A549 (cell line): ENCODE measurements around the gene GNL2. TPM values are rescaled to one million over a fixed set of nuclear protein-coding genes. Genes with fewer than 3 reads are reported as not detected.
"Not testable (repeated sequence)": the region's sequence is repeated elsewhere in the genome, so short reads cannot be mapped to it uniquely, and the experiment has no call there.

Experiments used
- ATAC-seq, 2 experiments: fragments of 200-7000 bp in 1 of 2; fragments of >200 bp in 1 of 2; cut with Nextera tagmentation in 1 of 2; cut with Tn5 transposase in 1 of 2; 3 replicates each; pipeline versions ENCODE4 v1.8.0 to v1.9.1; 2018 to 2020; ENCODE audit warnings: mild to moderate bottlenecking in 1 of 2, moderate library complexity in 1 of 2
- CTCF ChIA-PET: fragments of 300-600 bp; sonication (Branson Sonifier 250); formaldehyde crosslinking; extraction: SDS; loops from one replicate; lab custom pipeline; 2021; ENCODE audit warnings: antibody characterized with exemption, inconsistent platforms; lab: Yijun Ruan, JAX
- POLR2A ChIA-PET: fragments of 350-600 bp; formaldehyde crosslinking; extraction: SDS; loops from one replicate; lab custom pipeline; 2021; ENCODE audit warnings: antibody characterized with exemption, inconsistent platforms; lab: Yijun Ruan, JAX
- DNase-seq, 2 experiments: peaks; one replicate each; pipeline versions ENCODE4 v3.0.0 to v3.0.0-alpha.2; 2011 to 2016; ENCODE audit warnings: low read depth in 1 of 2, low spot score in 1 of 2
- FAIRE-seq: peaks from 2 replicates; lab custom pipeline; 2011; peaks lifted over from hg19 to GRCh38; lab: Jason Lieb, UNC
- H3K27ac ChIP-seq, 2 experiments: fragments of >200 bp; sonication (Bioruptor Twin); formaldehyde crosslinking; 3 replicates each; pipeline ENCODE4 v1.5.1; 2016 to 2017
- H3K4me1 ChIP-seq: fragments of >200 bp; sonication (Bioruptor Twin); formaldehyde crosslinking; 3 replicates; pipeline ENCODE4 v1.6.1; 2016
- H3K4me2 ChIP-seq: fragments of >200 bp; sonication (Bioruptor Twin); formaldehyde crosslinking; 3 replicates; pipeline ENCODE4 v1.6.1; 2016
- H3K4me3 ChIP-seq: fragments of >200 bp; sonication (Bioruptor Twin); formaldehyde crosslinking; 3 replicates; pipeline ENCODE4 v1.5.1; 2016
- H3K9me3 ChIP-seq: fragments of >200 bp; sonication (Bioruptor Twin); formaldehyde crosslinking; 3 replicates; pipeline ENCODE4 v1.6.1; 2016
- CBX2 ChIP-seq: fragments of 200-600 bp; sonication (generic); IDR thresholded peaks from 2 replicates; pipeline ENCODE4 v1.6.1; 2016; ENCODE audit warnings: low read depth, mild to moderate bottlenecking, borderline replicate concordance
- CHD2 ChIP-seq: fragments of 150-350 bp; IDR thresholded peaks from 2 replicates; pipeline ENCODE4 v1.6.1; 2014; ENCODE audit warnings: low read length; ENCODE audit not compliant: partially characterized antibody
- CHD4 ChIP-seq: fragments of 200-600 bp; sonication (generic); IDR thresholded peaks from 2 replicates; pipeline ENCODE4 v1.6.1; 2016; ENCODE audit warnings: antibody characterized with exemption, mild to moderate bottlenecking, borderline replicate concordance
- EHMT2 ChIP-seq: fragments of 200-600 bp; sonication (generic); IDR thresholded peaks from 2 replicates; pipeline ENCODE4 v1.6.1; 2016; ENCODE audit warnings: antibody characterized with exemption, low read depth, mild to moderate bottlenecking, moderate library complexity
- EP300 ChIP-seq, 2 experiments: fragments of >200 bp; sonication (Bioruptor Twin); formaldehyde crosslinking; IDR thresholded peaks; 2 replicates in 1 of 2; 3 replicates in 1 of 2; pipeline ENCODE4 v1.6.1; 2016 to 2017
- FOSL2 ChIP-seq, 2 experiments: fragments of 450-650 bp in 1 of 2; fragments of >200 bp in 1 of 2; sonication (Bioruptor Twin) in 1 of 2; formaldehyde crosslinking; IDR thresholded peaks; 2 replicates each; pipeline versions ENCODE4 v1.5.0 to v1.6.1; 2016 to 2020; ENCODE audit warnings: mild to moderate bottlenecking in 1 of 2, moderate library complexity in 1 of 2
- FOXS1 ChIP-seq: fragments of 250-450 bp; sonication (Bioruptor Pico); IDR thresholded peaks from 2 replicates; pipeline ENCODE4 v1.5.0; 2020; ENCODE audit warnings: mild to moderate bottlenecking, moderate library complexity
- GATA3 ChIP-seq: IDR thresholded peaks from 2 replicates; pipeline ENCODE4 v1.6.1; 2012; ENCODE audit warnings: borderline replicate concordance
- HOXA7 ChIP-seq: fragments of 250-450 bp; sonication (Bioruptor Pico); IDR thresholded peaks from 2 replicates; pipeline ENCODE4 v1.5.0; 2020; ENCODE audit warnings: mild to moderate bottlenecking, moderate library complexity
- HOXB13 ChIP-seq: fragments of 250-450 bp; sonication (Bioruptor Pico); IDR thresholded peaks from 2 replicates; pipeline ENCODE4 v1.5.0; 2020; ENCODE audit warnings: low read depth, mild to moderate bottlenecking, moderate library complexity
- HOXB5 ChIP-seq: fragments of 250-450 bp; sonication (Bioruptor Pico); IDR thresholded peaks from 2 replicates; pipeline ENCODE4 v1.5.0; 2020; ENCODE audit warnings: mild to moderate bottlenecking, moderate library complexity
- JUN ChIP-seq, 2 experiments: fragments of >200 bp; sonication (Bioruptor Twin); formaldehyde crosslinking; IDR thresholded peaks; 2 replicates in 1 of 2; 3 replicates in 1 of 2; pipeline ENCODE4 v1.6.1; 2016 to 2017
- JUNB ChIP-seq: fragments of >200 bp; sonication (Bioruptor Twin); formaldehyde crosslinking; IDR thresholded peaks from 2 replicates; pipeline ENCODE4 v1.6.1; 2016
- KDM5A ChIP-seq: fragments of 200-600 bp; sonication (generic); IDR thresholded peaks from 2 replicates; pipeline ENCODE4 v1.6.1; 2016; ENCODE audit warnings: antibody characterized with exemption, mild to moderate bottlenecking
- NR3C1 ChIP-seq: fragments of >200 bp; sonication (Bioruptor Twin); formaldehyde crosslinking; IDR thresholded peaks from 3 replicates; pipeline ENCODE4 v1.6.1; 2017
- PHF8 ChIP-seq: fragments of 200-600 bp; sonication (generic); IDR thresholded peaks from 2 replicates; pipeline ENCODE4 v1.6.1; 2016; ENCODE audit warnings: low read depth, mild to moderate bottlenecking, antibody characterized with exemption, moderate library complexity, borderline replicate concordance
- RARB ChIP-seq: fragments of 250-450 bp; sonication (Bioruptor Pico); IDR thresholded peaks from 2 replicates; pipeline ENCODE4 v1.8.0; 2021; ENCODE audit warnings: mild to moderate bottlenecking, moderate library complexity
- SMC3 ChIP-seq: fragments of >200 bp; sonication (Bioruptor Twin); formaldehyde crosslinking; IDR thresholded peaks from 3 replicates; pipeline ENCODE4 v1.6.1; 2018; ENCODE audit warnings: inconsistent platforms
- SREBF2 ChIP-seq: fragments of 450-650 bp; IDR thresholded peaks from 2 replicates; pipeline ENCODE4 v1.6.1; 2014; ENCODE audit warnings: mild to moderate bottlenecking, moderate library complexity
- TP53 ChIP-seq: fragments of 250-450 bp; sonication (Bioruptor Pico); IDR thresholded peaks from 2 replicates; pipeline ENCODE4 v1.5.0; 2021; ENCODE audit warnings: mild to moderate bottlenecking, moderate library complexity
- ZSCAN20 ChIP-seq: fragments of 250-450 bp; sonication (Bioruptor Pico); IDR thresholded peaks from 2 replicates; pipeline ENCODE4 v1.8.0; 2022; ENCODE audit warnings: mild to moderate bottlenecking, moderate library complexity
- WGBS: methylation state at CpG from one replicate; pipeline ENCODE4 v1.1.6; 2017; ENCODE audit errors: missing lambda C conversion rate; 5-methylcytosine and 5-hydroxymethylcytosine counted together
- polyA plus RNA-seq, 4 experiments: library from polyadenylated mRNA; depleted of rRNA in 3 of 4; stranded (reverse); fragments of >200 nt; fragmentation: RNase III in 1 of 4; extraction: RNeasy Plus Mini Kit Qiagen cat#74134 plus additional on column Dnase treatment in 1 of 4; gene quantifications; 2 replicates in 3 of 4; 3 replicates in 1 of 4; pipeline ENCODE4 v1.2.3, GENCODE V29; 2011 to 2017
- TF ChIP-seq, protein P1 (sequence below): fragments of 200-600 bp; sonication (generic); IDR thresholded peaks from 2 replicates; pipeline ENCODE4 v1.6.1; 2016; ENCODE audit warnings: antibody characterized with exemption, mild to moderate bottlenecking, moderate library complexity
- TF ChIP-seq, protein P2 (sequence below): fragments of 250-450 bp; sonication (Bioruptor Pico); IDR thresholded peaks from 2 replicates; pipeline ENCODE4 v1.5.0; 2020; ENCODE audit warnings: low read depth, mild to moderate bottlenecking, moderate library complexity
- TF ChIP-seq, protein P3 (sequence below): IDR thresholded peaks from 2 replicates; pipeline ENCODE4 v1.6.1; 2012

GNL2 gene
- polyA plus RNA-seq, 2 of the 4 experiments (the other 2 are of a cell fraction): 50.1 to 69.2 TPM

DNA sequence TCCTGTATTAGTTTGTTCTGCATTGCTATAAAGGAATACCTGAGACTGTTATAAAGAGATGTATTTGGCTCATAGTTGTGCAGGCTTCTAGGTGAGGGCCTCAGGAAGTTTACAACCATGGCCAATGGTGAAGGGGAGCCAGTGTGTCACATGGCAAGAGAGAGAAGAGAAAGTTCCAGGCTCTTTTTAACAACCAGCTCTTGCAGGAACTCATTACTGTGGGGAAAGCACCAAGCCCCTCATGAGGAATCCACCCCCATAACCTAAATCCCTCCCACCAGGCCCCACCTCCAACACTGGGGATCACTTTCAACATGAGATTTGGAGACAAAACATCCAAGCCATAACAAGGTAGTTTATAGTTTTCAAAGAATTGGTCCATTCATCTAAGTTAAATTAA lies 76.1 kb downstream of the GNL2 start:
- CTCF ChIA-PET: interaction anchor here (0.8 to 2.0 kb wide), 3 partner anchors 11 to 1299 kb away, joined by 3 to 4 read pairs (median 3); no protein-coding TSS in a partner anchor
- H3K9me3 ChIP-seq: no peaks in the 10 kb centered on the region
- no peak for TF ChIP-seq SREBF2
- TF ChIP-seq, protein P1, sequence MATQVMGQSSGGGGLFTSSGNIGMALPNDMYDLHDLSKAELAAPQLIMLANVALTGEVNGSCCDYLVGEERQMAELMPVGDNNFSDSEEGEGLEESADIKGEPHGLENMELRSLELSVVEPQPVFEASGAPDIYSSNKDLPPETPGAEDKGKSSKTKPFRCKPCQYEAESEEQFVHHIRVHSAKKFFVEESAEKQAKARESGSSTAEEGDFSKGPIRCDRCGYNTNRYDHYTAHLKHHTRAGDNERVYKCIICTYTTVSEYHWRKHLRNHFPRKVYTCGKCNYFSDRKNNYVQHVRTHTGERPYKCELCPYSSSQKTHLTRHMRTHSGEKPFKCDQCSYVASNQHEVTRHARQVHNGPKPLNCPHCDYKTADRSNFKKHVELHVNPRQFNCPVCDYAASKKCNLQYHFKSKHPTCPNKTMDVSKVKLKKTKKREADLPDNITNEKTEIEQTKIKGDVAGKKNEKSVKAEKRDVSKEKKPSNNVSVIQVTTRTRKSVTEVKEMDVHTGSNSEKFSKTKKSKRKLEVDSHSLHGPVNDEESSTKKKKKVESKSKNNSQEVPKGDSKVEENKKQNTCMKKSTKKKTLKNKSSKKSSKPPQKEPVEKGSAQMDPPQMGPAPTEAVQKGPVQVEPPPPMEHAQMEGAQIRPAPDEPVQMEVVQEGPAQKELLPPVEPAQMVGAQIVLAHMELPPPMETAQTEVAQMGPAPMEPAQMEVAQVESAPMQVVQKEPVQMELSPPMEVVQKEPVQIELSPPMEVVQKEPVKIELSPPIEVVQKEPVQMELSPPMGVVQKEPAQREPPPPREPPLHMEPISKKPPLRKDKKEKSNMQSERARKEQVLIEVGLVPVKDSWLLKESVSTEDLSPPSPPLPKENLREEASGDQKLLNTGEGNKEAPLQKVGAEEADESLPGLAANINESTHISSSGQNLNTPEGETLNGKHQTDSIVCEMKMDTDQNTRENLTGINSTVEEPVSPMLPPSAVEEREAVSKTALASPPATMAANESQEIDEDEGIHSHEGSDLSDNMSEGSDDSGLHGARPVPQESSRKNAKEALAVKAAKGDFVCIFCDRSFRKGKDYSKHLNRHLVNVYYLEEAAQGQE: no peak
- no peak for TF ChIP-seq CHD2
- TF ChIP-seq CHD4: no peak
- TF ChIP-seq FOSL2 (IDR thresholded peaks at IDR 0.05): no peak
- TF ChIP-seq FOSL2 (CRISPR knock-in tag; IDR thresholded peaks at IDR 0.05): no peak
- TF ChIP-seq HOXB5 (CRISPR knock-in tag): no peak
- TF ChIP-seq EP300 (IDR thresholded peaks at IDR 0.05): no peak
- no peak for TF ChIP-seq TP53 (CRISPR knock-in tag)
- TF ChIP-seq, protein P2, sequence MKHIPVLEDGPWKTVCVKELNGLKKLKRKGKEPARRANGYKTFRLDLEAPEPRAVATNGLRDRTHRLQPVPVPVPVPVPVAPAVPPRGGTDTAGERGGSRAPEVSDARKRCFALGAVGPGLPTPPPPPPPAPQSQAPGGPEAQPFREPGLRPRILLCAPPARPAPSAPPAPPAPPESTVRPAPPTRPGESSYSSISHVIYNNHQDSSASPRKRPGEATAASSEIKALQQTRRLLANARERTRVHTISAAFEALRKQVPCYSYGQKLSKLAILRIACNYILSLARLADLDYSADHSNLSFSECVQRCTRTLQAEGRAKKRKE: no peak
- no peak for TF ChIP-seq HOXB13 (CRISPR knock-in tag)
- TF ChIP-seq, all 56 proteins: peak for 0
- no peak overlapping the region for H3K4me2 ChIP-seq
- no peaks in the 10 kb centered on the region for H3K4me1 ChIP-seq
- ATAC-seq: no peak
- no peak for FAIRE-seq
- no peak overlapping the region for H3K27ac ChIP-seq
- no peak for DNase-seq
- POLR2A ChIA-PET: no interaction called here
- no peak overlapping the region for H3K4me3 ChIP-seq

DNA sequence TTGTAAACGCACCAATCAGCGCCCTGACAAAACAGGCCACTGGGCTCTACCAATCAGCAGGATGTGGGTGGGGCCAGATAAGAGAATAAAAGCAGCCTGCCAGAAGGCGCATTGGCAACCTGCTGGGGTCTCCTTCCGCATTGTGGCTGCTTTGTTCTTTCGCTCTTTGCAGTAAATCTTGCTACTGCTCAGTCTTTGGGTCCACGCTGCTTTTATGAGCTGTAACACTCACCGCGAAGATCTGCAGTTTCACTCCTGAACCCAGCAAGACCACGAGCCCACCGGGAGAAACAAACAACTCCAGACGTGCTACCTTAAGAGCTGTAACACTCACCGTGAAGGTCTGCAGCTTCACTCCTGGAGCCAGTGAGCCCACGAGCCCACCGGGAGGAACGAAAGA lies 76.8 kb downstream of the GNL2 start:
- ATAC-seq, H3K4me1 ChIP-seq, FAIRE-seq, H3K4me2 ChIP-seq, H3K4me3 ChIP-seq, POLR2A ChIA-PET, H3K27ac ChIP-seq, H3K9me3 ChIP-seq, DNase-seq: not testable (repeated sequence)
- CTCF ChIA-PET: interaction anchor here (0.8 to 1.4 kb wide), 2 partner anchors 31 to 1300 kb away, joined by 3 read pairs; no protein-coding TSS in a partner anchor
- WGBS: 92% methylated on average over 15 of the region's 15 CpGs

DNA sequence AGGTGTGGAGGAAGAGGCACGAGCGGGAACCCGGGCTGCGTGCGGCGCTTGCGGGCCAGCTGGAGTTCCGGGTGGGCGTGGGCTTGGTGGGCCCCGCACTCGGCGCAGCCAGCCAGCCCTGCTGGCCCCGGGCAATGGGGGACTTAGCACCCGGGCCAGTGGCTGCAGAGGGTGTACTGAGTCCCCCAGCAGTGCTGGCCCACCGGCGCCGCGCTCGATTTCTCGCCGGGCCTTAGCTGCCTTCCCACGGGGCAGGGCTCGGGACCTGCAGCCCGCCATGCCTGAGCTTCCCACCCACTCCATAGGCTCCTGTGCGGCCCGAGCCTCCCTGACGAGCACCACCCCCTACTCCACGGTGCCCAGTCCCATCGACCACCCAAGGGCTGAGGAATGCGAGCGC lies 77.5 kb downstream of the GNL2 start:
- H3K4me3 ChIP-seq, POLR2A ChIA-PET, ATAC-seq, FAIRE-seq, H3K9me3 ChIP-seq, H3K4me1 ChIP-seq, H3K4me2 ChIP-seq, DNase-seq, H3K27ac ChIP-seq: not testable (repeated sequence)
- CTCF ChIA-PET: interaction anchor here (1.4 kb wide), 1 partner anchor 31 kb away, joined by 3 read pairs; no protein-coding TSS in a partner anchor
- WGBS: no CpG with 5 or more reads among the region's 31 CpGs

DNA sequence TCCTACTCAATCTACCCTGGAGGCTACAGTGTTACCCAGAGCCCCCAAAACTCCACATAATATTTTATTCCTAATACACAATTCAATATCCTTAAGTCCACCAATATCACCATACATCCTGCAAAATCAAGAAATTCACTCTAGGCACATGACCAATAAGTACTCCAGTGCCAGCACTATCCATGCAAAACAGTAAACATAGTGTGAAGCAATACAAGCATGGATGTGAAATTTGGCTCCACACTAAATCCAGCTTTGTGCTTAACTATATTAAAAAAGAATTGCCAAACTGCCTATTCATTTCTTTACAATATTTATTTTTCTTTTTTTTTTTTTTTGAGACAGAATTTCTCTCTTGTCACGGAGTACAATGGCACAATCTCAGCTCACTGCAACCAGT lies 78.2 kb downstream of the GNL2 start:
- Histone ChIP-seq H3K4me2 (no peak overlapping the region), H3K4me3 (no peak overlapping the region), H3K4me1 (peaks cover 6% of the 10 kb centered on the region; the same call in 1 of the 3 replicates), H3K27ac (no peak overlapping the region), H3K9me3 (no peaks in the 10 kb centered on the region)
- ChIA-PET CTCF (no interaction called here), POLR2A (no interaction called here)
- ATAC-seq (no peak), DNase-seq (no peak), FAIRE-seq (no peak)
- TF ChIP-seq NR3C1: no peak
- TF ChIP-seq HOXB13 (CRISPR knock-in tag): no peak
- TF ChIP-seq HOXB5 (CRISPR knock-in tag): no peak
- no peak for TF ChIP-seq FOXS1 (CRISPR knock-in tag)
- TF ChIP-seq TP53 (CRISPR knock-in tag): no peak
- no peak for TF ChIP-seq JUNB
- no peak for TF ChIP-seq CBX2
- no peak for TF ChIP-seq EHMT2
- TF ChIP-seq SMC3: no peak
- TF ChIP-seq HOXA7: no peak
- no peak for TF ChIP-seq PHF8
- TF ChIP-seq, protein P3, sequence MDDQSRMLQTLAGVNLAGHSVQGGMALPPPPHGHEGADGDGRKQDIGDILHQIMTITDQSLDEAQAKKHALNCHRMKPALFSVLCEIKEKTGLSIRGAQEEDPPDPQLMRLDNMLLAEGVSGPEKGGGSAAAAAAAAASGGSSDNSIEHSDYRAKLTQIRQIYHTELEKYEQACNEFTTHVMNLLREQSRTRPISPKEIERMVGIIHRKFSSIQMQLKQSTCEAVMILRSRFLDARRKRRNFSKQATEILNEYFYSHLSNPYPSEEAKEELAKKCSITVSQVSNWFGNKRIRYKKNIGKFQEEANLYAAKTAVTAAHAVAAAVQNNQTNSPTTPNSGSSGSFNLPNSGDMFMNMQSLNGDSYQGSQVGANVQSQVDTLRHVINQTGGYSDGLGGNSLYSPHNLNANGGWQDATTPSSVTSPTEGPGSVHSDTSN: no peak
- TF ChIP-seq ZSCAN20 (CRISPR knock-in tag): no peak
- TF ChIP-seq RARB (CRISPR knock-in tag): no peak
- TF ChIP-seq GATA3: no peak
- TF ChIP-seq JUN (IDR thresholded peaks at IDR 0.05): no peak
- no peak for TF ChIP-seq KDM5A
- 83% methylated on average over 1 of the region's 1 CpG for WGBS
